Sigmoid colon (tissue), 4 donors: ENCODE data around the gene TCF3.

Experiments
- EP300 ChIP-seq, 4 donors: sonication (generic); formaldehyde crosslinking; IDR thresholded peaks; one replicate each; pipeline ENCODE4 v1.6.1; 2017; ENCODE audit warnings: antibody characterized with exemption in 4 of 4
- TF ChIP-seq, protein P1 (sequence below), 4 experiments: fragments of 450-650 bp in 3 of 4; fragments of 200-600 bp in 1 of 4; IDR thresholded peaks; one replicate each; pipeline ENCODE4 v1.5.1; 2016 to 2019; ENCODE audit warnings: antibody characterized with exemption in 4 of 4, mild to moderate bottlenecking in 3 of 4, moderate library complexity in 2 of 4

GRCh38 chr19:1566392-1567115 is 85.9 kb downstream of the TCF3 start:
- TF ChIP-seq, protein P1, sequence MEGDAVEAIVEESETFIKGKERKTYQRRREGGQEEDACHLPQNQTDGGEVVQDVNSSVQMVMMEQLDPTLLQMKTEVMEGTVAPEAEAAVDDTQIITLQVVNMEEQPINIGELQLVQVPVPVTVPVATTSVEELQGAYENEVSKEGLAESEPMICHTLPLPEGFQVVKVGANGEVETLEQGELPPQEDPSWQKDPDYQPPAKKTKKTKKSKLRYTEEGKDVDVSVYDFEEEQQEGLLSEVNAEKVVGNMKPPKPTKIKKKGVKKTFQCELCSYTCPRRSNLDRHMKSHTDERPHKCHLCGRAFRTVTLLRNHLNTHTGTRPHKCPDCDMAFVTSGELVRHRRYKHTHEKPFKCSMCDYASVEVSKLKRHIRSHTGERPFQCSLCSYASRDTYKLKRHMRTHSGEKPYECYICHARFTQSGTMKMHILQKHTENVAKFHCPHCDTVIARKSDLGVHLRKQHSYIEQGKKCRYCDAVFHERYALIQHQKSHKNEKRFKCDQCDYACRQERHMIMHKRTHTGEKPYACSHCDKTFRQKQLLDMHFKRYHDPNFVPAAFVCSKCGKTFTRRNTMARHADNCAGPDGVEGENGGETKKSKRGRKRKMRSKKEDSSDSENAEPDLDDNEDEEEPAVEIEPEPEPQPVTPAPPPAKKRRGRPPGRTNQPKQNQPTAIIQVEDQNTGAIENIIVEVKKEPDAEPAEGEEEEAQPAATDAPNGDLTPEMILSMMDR (IDR thresholded peaks at IDR 0.05), result no peak
- TF ChIP-seq EP300 (IDR thresholded peaks at IDR 0.05), result no peak
